Smooth muscle cell of the brain vasculature (primary cell): ENCODE data around the gene GUCD1.
A peak's percentile ranks its signal among the peaks of the same experiment; 100 is the strongest.

Experiments used
- DNase-seq: peaks from one replicate; pipeline ENCODE4 v3.0.0-alpha.2; 2012; ENCODE audit warnings: low read depth, low spot score

GUCD1 gene

GRCh38 chr22:24529898-24530297, 25.0 kb downstream of the GUCD1 start:
- no peak for DNase-seq

- DNase-seq = no peak
Observed at GRCh38 chr22:24526191-24526590, 28.7 kb downstream of the GUCD1 start.

- DNase-seq = no peak
Observed at GRCh38 chr22:24525416-24526037, 29.4 kb downstream of the GUCD1 start.

- no peak for DNase-seq
Observed at GRCh38 chr22:24523873-24524272, 31.1 kb downstream of the GUCD1 start.

- DNase-seq = no peak
Observed at GRCh38 chr22:24521791-24522245, 33.1 kb downstream of the GUCD1 start.

- DNase-seq = no peak
Observed at GRCh38 chr22:24519496-24519895, 35.4 kb downstream of the GUCD1 start.

GRCh38 chr22:24518771-24519485, 36.0 kb downstream of the GUCD1 start:
- DNase-seq = no peak

GRCh38 chr22:24518228-24518627, 36.7 kb downstream of the GUCD1 start:
- no peak for DNase-seq

- DNase-seq = no peak
Observed at GRCh38 chr22:24517446-24517845, 37.5 kb downstream of the GUCD1 start.

GRCh38 chr22:24516301-24516737, 38.6 kb downstream of the GUCD1 start:
- DNase-seq = peak; percentile 60

- no peak for DNase-seq
Observed at GRCh38 chr22:24515027-24515338, 40.0 kb downstream of the GUCD1 start.

GRCh38 chr22:24514241-24515026, 40.5 kb downstream of the GUCD1 start:
- DNase-seq = no peak

- no peak for DNase-seq
Observed at GRCh38 chr22:24513378-24514240, 41.3 kb downstream of the GUCD1 start.

- no peak for DNase-seq
Observed at GRCh38 chr22:24512043-24512442, 42.9 kb downstream of the GUCD1 start.

GRCh38 chr22:24510637-24511625, 44.0 kb downstream of the GUCD1 start:
- no peak for DNase-seq

- DNase-seq = no peak
Observed at GRCh38 chr22:24507716-24508115, 47.2 kb downstream of the GUCD1 start.

- DNase-seq = no peak
Observed at GRCh38 chr22:24506802-24507438, 48.0 kb downstream of the GUCD1 start.

GRCh38 chr22:24504956-24505736, 49.8 kb downstream of the GUCD1 start:
- no peak for DNase-seq

- no peak for DNase-seq
Observed at GRCh38 chr22:24504540-24504939, 50.4 kb downstream of the GUCD1 start.
